Brain microvascular endothelial cell (primary cell): Measurements from ENCODE around the gene ATP5PO.
A peak's percentile ranks its signal among the peaks of the same experiment; 100 is the strongest.

Experiments
- DNase-seq: peaks from one replicate; pipeline ENCODE4 v3.0.0-alpha.2; 2020
- H3K27ac ChIP-seq: fragments of 250-450 bp; sonication (Bioruptor Pico); 2 replicates; pipeline ENCODE4 v1.5.1; 2020; ENCODE audit warnings: mild to moderate bottlenecking, moderate library complexity
- H3K27me3 ChIP-seq: fragments of 250-450 bp; sonication (Bioruptor Pico); replicated peaks from 2 replicates; pipeline ENCODE4 v1.5.1; 2020; ENCODE audit warnings: mild to moderate bottlenecking
- H3K36me3 ChIP-seq: fragments of 250-450 bp; sonication (Bioruptor Pico); replicated peaks from 2 replicates; pipeline ENCODE4 v1.5.1; 2020; ENCODE audit warnings: mild to moderate bottlenecking
- H3K4me3 ChIP-seq: 2 replicates; pipeline ENCODE4 v1.5.1; 2011; ENCODE audit warnings: low read depth, mild to moderate bottlenecking, control low read depth, low read length, moderate library complexity
- in situ Hi-C: cut with HindIII; loops from 2 replicates; pipeline ENCODE4 v1.10.0; 2017; ENCODE audit warnings: low sequenced_read_pairs, low pct_ligation_motif_present
- TF ChIP-seq, protein P1 (sequence below): IDR thresholded peaks from 2 replicates; pipeline ENCODE4 v1.5.1; 2011; ENCODE audit warnings: low read depth, mild to moderate bottlenecking, moderate library complexity, low read length, control low read depth, inconsistent platforms; ENCODE audit errors: missing control alignments

Gene ATP5PO

DNA sequence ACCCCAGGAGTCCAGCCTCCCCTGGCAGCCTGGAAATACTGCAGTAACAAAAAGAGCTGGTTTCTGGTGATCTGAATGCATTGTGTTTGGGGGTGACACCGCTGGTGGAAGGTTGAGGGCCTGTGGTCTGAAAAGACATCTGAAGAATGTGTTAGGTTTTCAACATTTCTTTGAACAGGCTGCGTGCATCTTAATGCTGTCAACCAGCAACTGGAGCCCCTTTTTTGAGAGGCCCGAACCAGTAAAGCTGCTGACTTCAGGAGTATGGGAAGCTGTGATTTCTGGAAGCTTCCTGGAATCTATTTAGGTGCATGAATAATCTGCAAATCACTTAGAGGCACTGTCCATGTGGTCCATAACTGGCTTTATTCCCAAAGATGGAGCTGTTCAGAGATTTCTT lies 17.0 kb downstream of the ATP5PO start:
- DNase-seq, result peak; percentile 21
- H3K36me3 ChIP-seq, result peaks cover 14% of the 10 kb centered on the region
- in situ Hi-C loops, result no loop called here
- H3K27me3 ChIP-seq, result no peaks in the 10 kb centered on the region
- TF ChIP-seq, protein P1, sequence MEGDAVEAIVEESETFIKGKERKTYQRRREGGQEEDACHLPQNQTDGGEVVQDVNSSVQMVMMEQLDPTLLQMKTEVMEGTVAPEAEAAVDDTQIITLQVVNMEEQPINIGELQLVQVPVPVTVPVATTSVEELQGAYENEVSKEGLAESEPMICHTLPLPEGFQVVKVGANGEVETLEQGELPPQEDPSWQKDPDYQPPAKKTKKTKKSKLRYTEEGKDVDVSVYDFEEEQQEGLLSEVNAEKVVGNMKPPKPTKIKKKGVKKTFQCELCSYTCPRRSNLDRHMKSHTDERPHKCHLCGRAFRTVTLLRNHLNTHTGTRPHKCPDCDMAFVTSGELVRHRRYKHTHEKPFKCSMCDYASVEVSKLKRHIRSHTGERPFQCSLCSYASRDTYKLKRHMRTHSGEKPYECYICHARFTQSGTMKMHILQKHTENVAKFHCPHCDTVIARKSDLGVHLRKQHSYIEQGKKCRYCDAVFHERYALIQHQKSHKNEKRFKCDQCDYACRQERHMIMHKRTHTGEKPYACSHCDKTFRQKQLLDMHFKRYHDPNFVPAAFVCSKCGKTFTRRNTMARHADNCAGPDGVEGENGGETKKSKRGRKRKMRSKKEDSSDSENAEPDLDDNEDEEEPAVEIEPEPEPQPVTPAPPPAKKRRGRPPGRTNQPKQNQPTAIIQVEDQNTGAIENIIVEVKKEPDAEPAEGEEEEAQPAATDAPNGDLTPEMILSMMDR, result no peak
- H3K27ac ChIP-seq, result no peak overlapping the region
- no peak overlapping the region for H3K4me3 ChIP-seq

DNA sequence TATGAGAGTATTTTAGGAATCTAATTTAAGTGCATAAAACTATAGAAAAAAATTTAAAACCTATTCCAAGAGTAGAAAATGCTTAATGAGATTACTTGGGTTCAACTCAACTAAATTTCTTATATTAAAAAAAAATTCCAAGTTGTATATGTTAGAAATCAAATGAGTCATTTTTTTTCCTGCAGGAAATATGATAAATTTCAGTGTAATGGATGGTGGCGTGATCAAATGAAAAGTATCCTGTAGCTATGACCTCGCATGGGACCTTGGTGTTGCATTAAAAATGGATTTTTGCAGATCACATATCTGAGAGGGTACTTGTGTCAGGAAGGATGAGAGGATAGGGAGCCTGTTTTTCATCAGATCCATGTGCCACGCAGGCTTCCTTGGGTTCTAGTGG lies 17.9 kb downstream of the ATP5PO start:
- in situ Hi-C loops, result no loop called here
- H3K4me3 ChIP-seq, result no peak overlapping the region
- TF ChIP-seq, protein P1, result no peak
- H3K27ac ChIP-seq, result no peak overlapping the region
- peaks cover 6% of the 10 kb centered on the region for H3K36me3 ChIP-seq
- H3K27me3 ChIP-seq, result no peaks in the 10 kb centered on the region
- DNase-seq, result no peak

DNA sequence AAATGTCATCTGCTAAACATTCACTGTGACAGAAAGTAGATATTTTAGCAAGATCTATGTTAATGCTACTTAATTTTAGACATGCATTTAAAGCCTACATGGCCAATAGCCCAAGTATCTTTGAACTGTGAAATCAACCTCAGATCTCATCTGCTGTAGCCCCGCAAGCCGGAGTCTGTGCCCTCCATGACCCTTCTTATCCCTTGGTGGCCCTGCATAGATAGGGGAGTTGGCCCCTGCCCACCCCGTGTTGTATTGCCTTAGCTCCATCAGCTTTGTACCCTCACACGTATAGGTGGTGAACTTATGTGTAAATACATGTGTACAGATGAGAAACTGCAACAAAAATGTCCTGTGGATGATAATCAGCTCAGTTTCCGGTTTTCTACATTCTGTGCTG lies 18.5 kb downstream of the ATP5PO start:
- H3K36me3 ChIP-seq, result peaks cover 3% of the 10 kb centered on the region
- H3K4me3 ChIP-seq, result no peak overlapping the region
- H3K27ac ChIP-seq, result no peak overlapping the region
- no peak for DNase-seq
- TF ChIP-seq, protein P1, result no peak
- in situ Hi-C loops, result no loop called here
- H3K27me3 ChIP-seq, result no peaks in the 10 kb centered on the region

DNA sequence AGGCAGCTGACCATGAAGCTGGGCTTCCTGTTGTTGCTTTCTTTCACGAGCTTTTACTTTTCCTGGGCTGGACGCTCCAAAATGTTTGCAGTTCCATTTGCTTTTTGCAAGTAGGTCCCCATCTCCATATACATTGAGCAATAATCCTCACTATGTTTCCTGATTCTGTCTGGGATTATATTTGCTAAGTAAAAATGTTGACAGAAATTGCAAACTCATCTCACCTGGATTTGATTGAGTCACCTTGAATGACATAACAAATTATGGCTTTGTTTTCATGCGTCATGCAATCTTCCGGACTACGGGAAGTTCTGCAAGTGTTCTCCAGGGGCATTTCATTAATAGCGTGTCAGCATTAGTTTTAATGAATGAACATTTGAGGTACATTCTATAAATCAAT lies 18.9 kb downstream of the ATP5PO start:
- Histone ChIP-seq H3K36me3 (no peaks in the 10 kb centered on the region), H3K4me3 (no peak overlapping the region), H3K27me3 (no peaks in the 10 kb centered on the region), H3K27ac (no peak overlapping the region)
- in situ Hi-C loops, result no loop called here
- TF ChIP-seq, protein P1, result no peak
- no peak for DNase-seq

DNA sequence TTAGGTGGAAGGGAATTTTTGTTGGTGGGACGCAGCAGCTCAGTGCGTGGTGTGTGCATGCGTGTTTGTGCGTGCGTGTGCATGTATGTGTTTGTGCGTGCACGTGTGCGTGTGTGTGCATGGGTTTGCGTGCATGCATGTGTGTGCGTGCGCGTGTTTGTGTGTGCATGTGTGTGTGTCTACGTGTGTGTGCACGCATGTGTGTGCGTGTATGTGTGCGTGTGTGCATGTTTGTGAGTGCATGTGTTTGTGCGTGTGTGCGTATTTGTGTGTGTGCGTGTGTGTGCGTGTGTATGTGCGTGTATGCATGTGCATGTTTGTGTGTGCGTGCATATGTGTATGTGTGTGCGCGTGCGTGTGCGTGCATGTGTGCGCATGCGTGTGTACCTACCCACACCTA lies 20.2 kb downstream of the ATP5PO start:
- TF ChIP-seq, protein P1, result no peak
- H3K4me3 ChIP-seq, result no peak overlapping the region

DNA sequence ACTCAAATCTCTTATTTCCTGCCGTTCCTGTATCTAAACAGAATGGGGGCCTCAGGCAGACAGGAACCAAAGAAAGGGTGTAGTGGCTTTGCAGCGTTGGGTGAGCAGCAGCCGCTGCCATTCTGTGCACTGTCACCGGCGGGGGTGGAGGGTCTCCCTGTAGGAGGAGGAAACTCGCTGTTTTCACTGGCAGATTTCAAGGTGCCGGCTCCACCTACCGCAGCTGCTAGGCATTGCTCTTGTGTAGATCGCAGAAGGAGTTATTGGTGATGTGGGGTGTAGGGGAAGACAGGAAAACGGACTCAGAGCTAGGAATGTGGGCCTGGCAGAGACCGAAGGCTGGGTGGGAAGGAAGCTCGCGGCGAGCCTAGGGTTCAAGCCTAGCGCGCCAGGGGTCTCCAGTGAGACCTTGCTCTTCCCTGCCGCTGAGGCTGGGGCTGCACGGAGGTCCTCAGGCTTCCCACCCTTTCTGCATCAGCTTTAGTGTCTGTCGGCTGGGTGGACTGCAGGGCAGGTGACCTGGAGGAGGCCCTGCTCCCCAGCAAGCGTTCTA lies 20.8 kb downstream of the ATP5PO start:
- peak overlapping the region; percentile 43 for H3K4me3 ChIP-seq
- TF ChIP-seq, protein P1, result peak; percentile 95
- no peaks in the 10 kb centered on the region for H3K27me3 ChIP-seq
- in situ Hi-C loops, result no loop called here
- no peaks in the 10 kb centered on the region for H3K36me3 ChIP-seq
- H3K27ac ChIP-seq, result peak overlapping the region; percentile 30
- DNase-seq, result peak; percentile 90

More for the DNA sequence above, 20.2 kb downstream of the ATP5PO start:
- H3K27ac ChIP-seq, result no peak overlapping the region
- no peak for DNase-seq
- in situ Hi-C loops, result no loop called here
- H3K36me3 ChIP-seq, result no peaks in the 10 kb centered on the region
- H3K27me3 ChIP-seq, result no peaks in the 10 kb centered on the region
